Adrenal gland (tissue), 12 donors: Measurements from ENCODE around the gene ERC2. TPM values are rescaled to one million over a fixed set of nuclear protein-coding genes. Genes with fewer than 3 reads are reported as not detected.

Source experiments
- DNase-seq, 7 donors: peaks; one replicate each; pipeline ENCODE4 v3.0.0-alpha.2; 2019 to 2020
- H3K27ac ChIP-seq, 5 donors: fragments of 200-600 bp; sonication (generic) in 4 of 5; 1 replicate in 3 of 5; 2 replicates in 2 of 5; pipeline versions ENCODE4 v1.5.1 to v1.8.0; 2016 to 2020; ENCODE audit warnings: mild to moderate bottlenecking in 1 of 5
- H3K27me3 ChIP-seq: fragments of 200-600 bp; 2 replicates; pipeline ENCODE4 v1.8.0; 2021
- H3K36me3 ChIP-seq, 2 donors: fragments of 200-600 bp; replicated peaks in 1 of 2; 1 replicate in 1 of 2; 2 replicates in 1 of 2; pipeline versions ENCODE4 v1.5.1 to v1.8.0; 2018 to 2022
- H3K4me1 ChIP-seq, 2 donors: fragments of 200-600 bp; replicated peaks in 1 of 2; 1 replicate in 1 of 2; 2 replicates in 1 of 2; pipeline versions ENCODE4 v1.5.1 to v1.8.0; 2018 to 2021
- H3K4me3 ChIP-seq, 4 donors: fragments of 200-600 bp; sonication (generic) in 3 of 4; one replicate each; pipeline ENCODE4 v1.5.1; 2016 to 2018
- H3K9me3 ChIP-seq, 3 donors: fragments of 200-600 bp; sonication (generic) in 1 of 3; replicated peaks in 1 of 3; 1 replicate in 2 of 3; 2 replicates in 1 of 3; pipeline versions ENCODE4 v1.5.1 to v1.8.0; 2016 to 2021
- POLR2A ChIP-seq, 2 donors: fragments of 450-650 bp; IDR thresholded peaks; one replicate each; pipeline ENCODE4 v1.6.1; 2017; ENCODE audit warnings: antibody characterized with exemption in 2 of 2, mild to moderate bottlenecking in 2 of 2, moderate library complexity in 1 of 2
- WGBS, 4 donors: extraction: QIAGEN DNeasy Blood & Tissue Kit in 2 of 4; methylation state at CpG; one replicate each; pipeline versions ENCODE4 v1.1.5 to v1.1.7; 2013 to 2017; 5-methylcytosine and 5-hydroxymethylcytosine counted together
- intact Hi-C, 2 donors: fragments of 100-400 bp; cut with DNase I; formaldehyde crosslinking; loops; one replicate each; pipeline versions ENCODE4 v1.14.1 to v1.15.0; 2022 to 2023
- polyA plus RNA-seq, 3 donors: library from polyadenylated mRNA; stranded (reverse); fragments of 200-250 nt in 2 of 3; fragments of 350-450 nt in 1 of 3; fragmentation: Illumina TruSeq in 1 of 3; extraction: RNeasy Lipid Tissue Mini Kit (QIAGEN cat#74804) in 1 of 3; gene quantifications; one replicate each; pipeline ENCODE4 v1.2.3, GENCODE V29; 2013 to 2014
- total RNA-seq, 9 donors: library from RNA; depleted of rRNA in 4 of 9; stranded (reverse); fragments of >200 nt in 4 of 9; fragments of 120-200 nt in 1 of 9; fragmentation: NEBNext Ultra II Directional in 1 of 9; extraction: Animal tissue kit (Norgen Biotek cat#: 25700) in 1 of 9; gene quantifications; one replicate each; pipeline versions ENCODE4 v1.1.0 to v1.2.4, GENCODE V29; 2013 to 2023
- TF ChIP-seq, protein P1 (sequence below), 6 experiments: fragments of 450-650 bp in 4 of 6; fragments of 200-600 bp in 2 of 6; sonication (generic) in 1 of 6; IDR thresholded peaks; 1 replicate in 5 of 6; 2 replicates in 1 of 6; pipeline versions ENCODE4 v1.5.1 to v1.8.0; 2016 to 2021; ENCODE audit warnings: antibody characterized with exemption in 6 of 6, mild to moderate bottlenecking in 2 of 6, moderate library complexity in 1 of 6
- donor health status: healthy with polysubstance abuse.
- donor health status: Bipolar disorder and iron deficiency.
- donor health status: DM: yes; HTN: yes; CAD: no.
- donor health status: DM: no; HTN: no; CAD: no.
- donor health status: DM: no; HTN: no; CAD: no.
- donor health status: DM: yes; HTN: yes; CAD: no.

Gene ERC2
- total and polyA plus RNA-seq, 12 donors: 0.47 to 5.8 (median 1.5) TPM

DNA sequence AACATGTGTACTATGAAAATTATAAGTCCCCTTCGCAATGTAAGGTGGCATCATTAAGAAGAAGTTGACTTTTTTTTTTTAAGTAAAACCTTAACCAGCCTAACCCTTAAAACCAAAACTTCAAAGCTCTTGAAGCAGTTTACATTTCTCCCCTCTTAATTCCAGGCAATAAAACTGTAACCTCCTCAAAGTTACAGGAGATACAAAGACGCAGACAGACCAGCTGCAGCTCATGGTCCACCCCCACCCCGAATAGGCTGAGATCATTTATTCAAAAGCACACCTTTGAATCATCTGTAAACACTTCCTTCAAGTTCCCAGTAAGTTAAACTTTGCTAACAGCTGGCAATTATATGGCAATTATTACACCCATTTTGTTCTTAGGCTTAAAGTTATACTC lies 414.5 kb downstream of the ERC2 start:
- no peaks in the 10 kb centered on the region for H3K27me3 ChIP-seq
- intact Hi-C loops: no loop called here
- WGBS, 4 donors: 44 to 73% (median 65%) methylated on average over 3 of the region's 3 CpGs

GRCh38 chr3:56052188-56052587 lies 416.1 kb downstream of the ERC2 start:
- TF ChIP-seq POLR2A (IDR thresholded peaks at IDR 0.05): no peak
- TF ChIP-seq, protein P1, sequence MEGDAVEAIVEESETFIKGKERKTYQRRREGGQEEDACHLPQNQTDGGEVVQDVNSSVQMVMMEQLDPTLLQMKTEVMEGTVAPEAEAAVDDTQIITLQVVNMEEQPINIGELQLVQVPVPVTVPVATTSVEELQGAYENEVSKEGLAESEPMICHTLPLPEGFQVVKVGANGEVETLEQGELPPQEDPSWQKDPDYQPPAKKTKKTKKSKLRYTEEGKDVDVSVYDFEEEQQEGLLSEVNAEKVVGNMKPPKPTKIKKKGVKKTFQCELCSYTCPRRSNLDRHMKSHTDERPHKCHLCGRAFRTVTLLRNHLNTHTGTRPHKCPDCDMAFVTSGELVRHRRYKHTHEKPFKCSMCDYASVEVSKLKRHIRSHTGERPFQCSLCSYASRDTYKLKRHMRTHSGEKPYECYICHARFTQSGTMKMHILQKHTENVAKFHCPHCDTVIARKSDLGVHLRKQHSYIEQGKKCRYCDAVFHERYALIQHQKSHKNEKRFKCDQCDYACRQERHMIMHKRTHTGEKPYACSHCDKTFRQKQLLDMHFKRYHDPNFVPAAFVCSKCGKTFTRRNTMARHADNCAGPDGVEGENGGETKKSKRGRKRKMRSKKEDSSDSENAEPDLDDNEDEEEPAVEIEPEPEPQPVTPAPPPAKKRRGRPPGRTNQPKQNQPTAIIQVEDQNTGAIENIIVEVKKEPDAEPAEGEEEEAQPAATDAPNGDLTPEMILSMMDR (IDR thresholded peaks at IDR 0.05): no peak
- Histone ChIP-seq H3K4me3 (no peak overlapping the region), H3K4me1 (no peaks in the 10 kb centered on the region), H3K27me3 (no peaks in the 10 kb centered on the region), H3K36me3 (no peaks in the 10 kb centered on the region), H3K27ac (no peak overlapping the region), H3K9me3 (no peaks in the 10 kb centered on the region)
- DNase-seq: no peak
- 71 to 77% (median 73%) methylated on average over 4 of the region's 4 CpGs for WGBS, 4 donors
- intact Hi-C loops: no loop called here

More for the DNA sequence above, 414.5 kb downstream of the ERC2 start:
- H3K4me1 ChIP-seq: no peaks in the 10 kb centered on the region
- no peak for DNase-seq
- H3K27ac ChIP-seq: no peak overlapping the region
- no peaks in the 10 kb centered on the region for H3K36me3 ChIP-seq
- TF ChIP-seq POLR2A (IDR thresholded peaks at IDR 0.05): no peak
- TF ChIP-seq, protein P1 (IDR thresholded peaks at IDR 0.05): no peak
- no peak overlapping the region for H3K4me3 ChIP-seq
- no peaks in the 10 kb centered on the region for H3K9me3 ChIP-seq

GRCh38 chr3:56051052-56051451 lies 417.2 kb downstream of the ERC2 start:
- no peak for DNase-seq
- Histone ChIP-seq H3K4me3 (no peak overlapping the region), H3K9me3 (no peaks in the 10 kb centered on the region), H3K27me3 (no peaks in the 10 kb centered on the region), H3K4me1 (no peaks in the 10 kb centered on the region), H3K27ac (no peak overlapping the region), H3K36me3 (no peaks in the 10 kb centered on the region)
- intact Hi-C loops: no loop called here
- TF ChIP-seq POLR2A (IDR thresholded peaks at IDR 0.05): no peak

DNA sequence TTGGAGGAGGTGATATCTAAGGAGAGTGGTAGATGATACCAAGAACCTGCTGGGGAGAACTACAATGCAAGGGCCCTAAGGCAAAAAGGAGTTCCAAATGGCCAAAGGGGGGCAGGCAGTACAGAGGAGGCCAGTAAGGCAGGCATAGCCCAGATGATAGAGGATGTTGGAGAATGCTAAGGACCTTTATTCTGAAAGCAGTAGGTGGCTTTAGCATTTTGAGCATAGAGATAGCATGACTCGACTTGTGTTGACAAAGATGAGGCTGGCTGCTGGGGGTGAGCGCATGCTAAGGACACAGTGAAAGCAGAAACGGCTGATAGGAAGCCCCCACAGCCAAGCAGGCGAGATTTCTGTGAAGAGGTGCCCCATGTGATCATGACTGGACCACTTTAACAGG lies 419.3 kb downstream of the ERC2 start:
- Histone ChIP-seq H3K4me3 (no peak overlapping the region), H3K4me1 (no peaks in the 10 kb centered on the region), H3K9me3 (no peaks in the 10 kb centered on the region), H3K27me3 (peaks cover 6% of the 10 kb centered on the region), H3K27ac (no peak overlapping the region), H3K36me3 (no peaks in the 10 kb centered on the region)
- TF ChIP-seq POLR2A (IDR thresholded peaks at IDR 0.05): no peak
- TF ChIP-seq, protein P1 (IDR thresholded peaks at IDR 0.05): no peak
- no peak for DNase-seq
- intact Hi-C loops: no loop called here
- WGBS, 4 donors: 75 to 82% (median 77%) methylated on average over 4 of the region's 4 CpGs

DNA sequence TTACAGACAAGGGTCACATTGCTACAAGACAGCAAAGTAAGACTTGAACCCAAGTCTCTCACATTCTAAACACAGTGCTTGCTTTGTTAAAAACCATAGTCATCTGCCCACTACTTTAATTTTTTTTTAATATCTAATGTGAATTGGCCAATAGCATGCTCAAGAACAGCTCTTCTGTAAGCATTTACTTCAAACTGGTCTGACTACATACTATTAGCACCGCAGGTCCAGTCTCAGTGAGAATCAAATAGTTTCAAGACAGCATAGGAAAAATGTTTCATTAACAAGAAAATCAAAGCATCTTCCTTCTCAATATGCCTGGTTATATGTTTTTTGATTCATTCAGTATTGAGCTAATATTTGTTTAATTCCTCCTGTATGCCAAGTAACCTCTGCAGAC lies 419.9 kb downstream of the ERC2 start:
- no peaks in the 10 kb centered on the region for H3K36me3 ChIP-seq
- TF ChIP-seq, protein P1 (IDR thresholded peaks at IDR 0.05): no peak
- no peak for TF ChIP-seq POLR2A (IDR thresholded peaks at IDR 0.05)
- WGBS, 4 donors: 92 to 100% (median 96%) methylated on average over 1 of the region's 1 CpG
- H3K9me3 ChIP-seq: no peaks in the 10 kb centered on the region
- intact Hi-C loops: no loop called here
- no peaks in the 10 kb centered on the region for H3K4me1 ChIP-seq
- no peak overlapping the region for H3K27ac ChIP-seq
- DNase-seq: no peak
- H3K4me3 ChIP-seq: no peak overlapping the region
- H3K27me3 ChIP-seq: peaks cover 7% of the 10 kb centered on the region
